Epithelial cell of prostate (primary cell): ENCODE results near the gene MYADML2.
A peak's percentile ranks its signal among the peaks of the same experiment; 100 is the strongest.

ENCODE experiments used
- DNase-seq: peaks from one replicate; pipeline ENCODE4 v3.0.0-alpha.2; 2011; ENCODE audit warnings: low read depth, low spot score
- H3K27ac ChIP-seq: fragments of 450-650 bp; 2 replicates; pipeline ENCODE4 v1.5.1; 2017; ENCODE audit warnings: mild to moderate bottlenecking

The MYADML2 gene

DNA sequence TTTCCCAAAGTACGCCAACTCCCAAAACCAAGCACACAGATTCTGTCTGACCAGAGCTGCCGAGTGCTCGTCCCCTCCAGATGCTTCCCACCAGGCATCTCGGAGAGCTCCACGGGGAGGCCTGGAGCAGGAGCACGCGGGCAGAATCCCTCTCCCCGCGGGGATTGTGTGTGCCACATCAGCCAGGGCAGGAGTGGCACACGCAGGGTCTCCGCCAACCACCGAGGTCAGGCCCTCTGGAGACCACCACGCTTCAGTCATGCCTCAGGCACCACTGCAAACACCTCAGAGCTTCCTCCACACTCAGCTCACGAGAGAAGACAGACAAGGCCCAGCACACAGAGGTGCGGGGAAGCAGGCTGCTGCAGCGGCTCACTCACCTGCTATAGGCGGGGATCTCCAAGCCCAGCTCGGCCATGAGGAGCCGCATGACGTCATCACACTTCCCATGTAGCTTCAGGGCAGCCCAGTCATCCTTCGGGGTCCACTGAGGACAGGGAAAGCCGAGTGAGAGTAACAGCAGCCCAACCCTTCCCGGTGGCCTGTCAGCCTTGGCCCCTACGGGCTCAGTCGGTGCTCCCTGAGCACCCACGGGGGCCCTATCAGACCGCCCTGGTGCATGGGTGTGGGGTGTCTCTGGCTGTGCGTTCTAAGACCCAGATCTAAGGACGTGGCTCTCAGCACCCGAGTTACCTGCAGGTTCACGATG, 33.5 kb downstream of the MYADML2 start:
- H3K27ac ChIP-seq = no peak overlapping the region
- DNase-seq = no peak

DNA sequence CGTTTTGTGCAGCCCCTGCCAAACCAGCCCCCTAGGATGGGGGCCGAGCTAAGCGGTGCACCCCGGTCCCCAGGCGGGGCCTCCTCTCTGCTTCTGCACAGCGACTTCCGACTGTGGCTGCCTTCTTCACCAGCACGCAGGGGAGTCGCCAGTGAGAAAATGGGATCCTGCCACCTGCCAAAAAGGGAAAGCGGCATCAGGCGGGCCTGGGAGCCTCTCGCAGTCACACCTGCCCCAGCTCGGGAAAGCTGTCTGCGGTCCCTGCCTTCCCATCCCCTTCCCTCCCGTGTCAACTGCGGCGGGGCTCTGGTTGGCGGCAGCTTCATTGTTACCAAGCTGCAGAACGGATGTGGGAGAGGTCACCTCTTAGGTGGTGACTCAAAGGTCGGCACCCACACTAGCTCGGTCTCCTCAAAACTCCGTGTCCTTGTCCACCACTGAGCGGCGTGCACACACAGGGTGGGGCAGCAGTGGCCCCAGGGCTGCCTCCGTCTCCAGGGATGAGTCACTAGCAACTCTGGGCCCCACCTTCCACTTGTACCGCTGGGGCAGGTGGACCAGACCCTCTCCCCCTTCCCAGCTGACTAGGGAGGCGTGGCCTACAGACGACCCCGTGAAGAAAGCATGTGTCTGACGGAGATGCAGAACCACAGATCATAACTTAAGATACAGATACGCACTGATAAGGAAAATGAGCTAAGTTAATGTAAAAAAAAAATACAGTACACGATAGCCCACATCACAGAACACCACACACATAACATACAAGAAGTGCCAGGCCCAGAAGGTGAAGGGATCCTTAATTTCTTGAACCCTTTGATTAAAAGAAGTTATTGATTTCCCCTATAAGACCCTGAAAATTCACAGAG, 34.4 kb downstream of the MYADML2 start:
- DNase-seq = no peak
- no peak overlapping the region for H3K27ac ChIP-seq

DNA sequence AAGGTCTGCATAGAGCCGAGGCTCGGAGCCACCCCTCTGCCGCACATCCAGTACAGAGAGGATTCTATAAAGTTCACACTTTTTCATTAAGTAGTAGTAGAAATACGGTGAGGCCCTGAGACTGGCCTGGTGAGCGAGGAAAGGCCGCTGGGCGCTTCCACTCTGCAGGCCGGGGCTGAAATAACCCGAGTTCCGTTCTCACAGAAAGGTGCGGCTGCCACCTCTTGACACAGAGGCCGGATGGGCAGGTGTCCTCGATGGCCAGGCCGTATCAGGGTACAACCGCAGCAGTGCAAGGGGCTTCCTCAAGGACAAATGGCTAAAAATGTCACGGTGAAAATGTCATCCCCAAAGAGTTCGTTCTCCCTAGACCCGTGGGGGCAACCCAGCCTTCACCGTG, 35.1 kb downstream of the MYADML2 start:
- no peak for DNase-seq
- H3K27ac ChIP-seq = no peak overlapping the region

DNA sequence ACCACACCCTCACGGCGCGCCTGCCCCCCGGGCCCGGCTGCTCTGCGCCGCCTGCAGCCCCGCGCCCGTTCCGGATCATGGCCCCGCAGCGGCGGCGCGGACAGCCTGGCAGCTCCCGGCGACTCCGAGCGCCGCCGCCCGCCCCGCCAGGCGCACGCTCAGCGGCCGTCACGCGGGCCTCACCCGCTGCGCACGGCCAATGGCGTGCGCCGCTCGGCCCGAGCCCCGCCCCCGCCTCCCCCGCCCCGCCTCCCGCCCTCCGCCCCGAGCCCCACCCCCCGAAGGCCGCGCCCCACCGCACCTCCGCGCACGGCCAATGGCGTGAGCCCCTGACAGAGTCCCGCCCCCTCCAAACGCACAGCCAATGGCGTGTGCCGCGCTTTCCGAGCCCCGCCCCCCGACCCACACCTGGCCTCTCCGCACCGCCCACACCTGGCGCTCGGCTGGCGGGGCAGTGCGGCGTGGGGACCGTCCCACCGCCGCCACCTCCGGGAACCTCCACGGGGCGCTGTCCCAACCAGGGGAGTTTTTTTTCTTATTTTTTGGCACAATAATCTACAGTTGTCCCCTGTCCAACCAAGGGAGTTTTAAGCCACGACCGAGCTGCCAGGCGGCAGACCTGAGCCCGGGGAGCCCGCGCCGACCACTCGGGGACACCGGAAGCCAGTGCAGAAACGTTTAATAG, 35.6 kb downstream of the MYADML2 start, which contains the start of gene PCYT2:
TSS of gene PCYT2 (minus strand) at position 123 of the 685 bp plus-strand sequence. CDS start at position 79, 44 bp downstream.
- peak; percentile 45 for DNase-seq
- H3K27ac ChIP-seq = peak within 1 kb of the TSS; percentile 32

DNA sequence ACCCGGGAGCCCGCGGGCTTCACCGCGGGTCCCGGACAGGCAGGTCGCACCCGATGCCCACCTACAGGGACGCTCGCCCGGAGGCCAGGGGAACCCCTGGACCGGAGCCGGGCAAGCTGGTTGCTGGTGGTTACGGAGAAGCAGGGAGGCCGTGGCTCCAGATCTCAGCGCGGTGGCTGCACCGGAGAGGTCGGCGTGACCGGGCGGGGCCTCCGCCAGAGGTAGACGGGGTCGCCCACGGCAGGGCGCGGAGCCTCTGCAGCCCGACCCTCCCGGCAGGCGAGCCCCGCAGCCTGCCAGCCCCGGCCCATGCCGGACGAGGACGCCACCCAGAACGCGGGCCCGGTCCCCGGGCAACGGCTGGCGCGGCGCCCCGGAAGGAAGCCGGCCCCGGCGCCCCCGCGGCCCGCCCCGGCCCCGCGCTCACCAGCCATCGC, 36.2 kb downstream of the MYADML2 start:
- H3K27ac ChIP-seq = peak overlapping the region; percentile 32
- DNase-seq = no peak

DNA sequence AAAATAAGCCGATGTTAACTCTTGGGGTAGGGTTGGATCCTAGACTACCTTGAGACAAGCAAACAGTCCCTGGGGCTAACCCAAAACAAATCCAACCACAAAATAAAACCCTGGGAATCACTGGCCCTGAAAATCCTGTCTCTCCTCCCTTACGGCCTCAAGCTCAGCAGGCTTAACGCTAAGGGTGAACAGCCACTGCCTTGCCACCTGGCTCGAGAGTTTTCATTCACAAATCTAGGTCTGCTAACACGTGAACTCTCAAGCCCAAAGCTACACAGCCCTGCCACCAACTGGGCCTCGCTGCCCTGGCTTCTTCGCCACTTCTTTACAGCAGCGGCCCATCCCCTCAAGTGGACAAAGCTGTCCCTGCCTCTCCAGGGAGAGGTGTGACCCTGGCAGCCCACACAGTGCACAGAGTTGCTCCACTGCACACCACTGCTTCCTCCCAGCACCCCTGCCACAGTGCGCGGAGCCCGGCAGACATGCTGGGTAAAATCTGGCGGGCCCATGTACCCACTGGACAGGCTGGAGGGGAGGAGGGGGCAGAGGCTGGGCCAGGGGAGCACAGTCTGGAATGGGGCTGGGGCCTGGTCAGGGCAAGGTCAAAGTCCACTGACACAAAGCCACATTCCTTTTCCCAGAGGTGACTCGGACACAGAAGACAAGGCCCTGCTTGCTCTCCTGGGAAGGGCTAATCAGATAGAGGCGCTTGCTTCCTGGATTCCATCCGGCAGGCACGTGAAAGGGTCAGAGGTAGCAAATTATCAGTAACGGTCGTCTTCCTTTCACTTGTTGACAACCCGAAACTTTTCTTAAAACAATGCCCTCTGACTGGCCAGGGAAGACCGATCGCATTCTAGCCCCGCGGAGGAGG, 36.8 kb downstream of the MYADML2 start:
- no peak for DNase-seq
- peak overlapping the region; percentile 32 for H3K27ac ChIP-seq

DNA sequence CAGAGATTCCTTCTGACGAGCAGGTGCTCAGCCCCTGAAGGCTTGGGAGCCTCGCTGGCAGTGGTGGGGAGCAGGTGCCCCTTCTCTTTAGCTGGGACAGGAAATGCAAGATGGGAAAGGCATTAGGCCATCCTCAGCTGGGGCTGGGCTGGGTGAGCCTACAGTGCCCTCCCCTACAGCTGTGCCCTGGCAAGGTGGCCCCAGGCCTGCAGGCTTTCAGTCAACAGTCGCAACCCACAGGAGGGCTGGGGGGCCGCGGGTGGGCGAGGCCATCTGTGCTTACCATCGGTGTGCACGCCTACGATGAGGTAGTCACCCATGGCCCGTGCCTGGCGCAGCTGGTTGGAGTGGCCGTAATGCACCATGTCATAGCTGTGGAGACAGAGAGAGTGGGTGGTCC, 37.8 kb downstream of the MYADML2 start:
- DNase-seq = no peak

DNA sequence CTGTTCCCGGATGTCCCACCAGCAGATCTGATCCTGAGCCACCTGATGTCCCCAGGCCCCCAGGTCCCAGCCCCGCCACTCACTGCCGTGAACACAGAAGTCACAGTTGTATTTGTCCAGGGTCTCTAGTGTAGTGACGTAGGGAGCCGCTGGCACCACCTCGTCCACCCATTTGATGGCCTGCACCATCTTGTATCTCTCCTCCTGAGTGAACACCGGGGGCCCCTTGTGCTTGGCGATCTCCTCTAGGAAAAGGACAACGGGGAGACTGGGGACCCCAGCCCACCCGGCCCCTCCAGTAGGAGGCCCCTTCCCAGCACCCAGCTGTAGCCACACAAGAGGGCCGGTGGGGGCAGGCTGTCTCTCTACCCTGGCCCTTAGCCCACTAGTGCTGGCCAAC, 38.2 kb downstream of the MYADML2 start:
- H3K27ac ChIP-seq = no peak overlapping the region
- no peak for DNase-seq

More for the DNA sequence above, 37.8 kb downstream of the MYADML2 start:
- no peak overlapping the region for H3K27ac ChIP-seq

DNA sequence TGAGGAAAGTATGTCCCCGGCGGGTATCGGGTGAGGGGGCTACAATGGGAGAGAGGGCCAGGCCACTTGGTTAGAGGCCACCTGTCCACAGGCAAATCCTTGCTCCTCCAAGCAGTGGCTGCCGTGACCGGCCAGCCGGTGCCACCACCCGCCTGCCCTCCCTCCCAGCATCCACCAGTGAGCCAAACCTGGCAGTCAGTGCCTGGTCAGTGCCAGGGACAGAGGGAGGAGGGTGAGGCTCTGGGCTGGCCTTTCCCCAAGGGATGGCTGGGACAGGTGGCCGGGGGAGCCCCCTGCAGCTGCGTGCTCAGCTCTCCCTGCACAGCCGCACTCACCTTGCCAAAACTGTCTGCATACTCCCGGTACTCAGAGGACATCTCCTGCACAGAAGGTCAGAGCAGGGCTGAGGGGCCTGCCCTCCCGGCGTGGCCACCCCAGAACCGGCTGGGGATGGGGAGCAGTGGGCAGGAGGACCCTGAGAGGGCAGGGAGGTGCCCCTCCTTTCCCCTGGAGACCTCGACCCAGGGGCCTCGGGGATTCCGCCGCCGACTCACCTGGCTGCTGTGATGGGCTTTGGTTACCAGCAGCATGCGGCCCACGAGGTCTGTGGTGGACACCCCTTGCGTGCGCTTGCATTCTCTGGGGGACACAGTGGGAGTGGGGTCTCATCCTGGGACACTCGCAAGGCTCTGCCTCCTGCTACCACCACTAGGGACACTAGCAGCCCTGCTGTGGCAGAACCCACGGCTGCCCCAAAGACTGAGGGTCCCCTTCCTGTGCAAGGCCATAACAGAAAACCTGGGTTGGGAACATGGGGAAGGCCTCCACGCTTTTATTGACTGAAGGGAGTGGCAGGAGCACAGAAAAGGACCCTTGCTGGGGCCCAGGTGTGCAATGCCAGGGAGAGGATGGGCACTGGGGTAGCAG, 39.6 kb downstream of the MYADML2 start:
- no peak for DNase-seq
- H3K27ac ChIP-seq = no peak overlapping the region

DNA sequence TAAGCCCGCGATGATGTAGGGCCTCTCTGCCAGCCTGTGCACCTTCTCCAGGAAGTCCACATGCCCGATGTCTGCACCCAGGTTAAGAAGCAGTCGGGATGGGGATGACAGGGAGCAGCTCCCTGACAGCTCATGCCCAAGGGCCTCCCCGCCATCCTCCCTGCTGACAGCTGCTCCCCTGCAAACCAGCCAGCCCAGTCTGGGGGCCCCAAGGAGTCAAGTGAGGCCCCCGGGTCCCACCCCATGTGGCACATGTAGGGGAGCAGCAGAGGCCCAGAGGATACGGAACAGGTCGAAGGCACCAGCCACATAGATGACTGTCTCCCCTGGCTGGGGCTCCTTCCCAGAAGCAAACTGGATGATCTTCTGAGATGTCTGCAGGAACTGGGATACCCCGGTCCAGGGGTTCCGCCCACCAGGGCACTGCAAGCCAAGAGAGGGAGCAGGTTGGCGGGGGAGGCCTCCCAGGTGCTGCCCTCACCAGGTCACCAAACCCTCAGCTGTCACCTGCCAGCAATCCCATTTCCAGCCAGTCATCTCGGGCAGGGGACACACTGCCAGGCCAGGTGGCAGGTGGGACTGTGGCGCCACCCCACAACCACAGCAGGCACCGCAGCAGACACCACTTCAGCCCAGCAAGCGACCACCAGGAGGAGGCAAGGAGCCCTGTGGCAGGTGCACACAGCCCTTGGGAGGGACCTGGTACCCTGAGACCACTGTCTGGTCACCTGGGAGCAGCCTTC, 40.4 kb downstream of the MYADML2 start:
- DNase-seq = no peak

DNA sequence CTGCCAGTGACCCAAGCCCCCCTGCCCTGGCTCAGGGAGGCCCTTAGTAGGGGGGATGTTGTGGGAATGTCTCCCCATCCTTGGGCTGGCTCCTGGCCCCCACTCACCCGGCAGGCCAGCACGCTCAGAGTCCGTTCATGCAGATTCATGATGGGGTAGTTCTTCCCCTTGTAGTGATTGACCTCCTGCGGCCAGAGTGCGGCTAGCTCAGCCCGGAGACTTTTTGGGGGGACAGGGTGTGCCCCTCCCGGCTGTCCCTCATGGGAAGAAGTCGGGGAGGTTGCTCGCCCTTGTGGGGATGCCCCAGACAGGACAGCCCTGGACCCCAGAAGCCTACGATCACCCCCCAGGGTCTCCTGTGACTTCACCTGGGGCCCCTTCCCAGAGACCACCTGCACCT, 41.0 kb downstream of the MYADML2 start:
- H3K27ac ChIP-seq = no peak overlapping the region
- DNase-seq = no peak

More for the DNA sequence above, 40.4 kb downstream of the MYADML2 start:
- no peak overlapping the region for H3K27ac ChIP-seq

DNA sequence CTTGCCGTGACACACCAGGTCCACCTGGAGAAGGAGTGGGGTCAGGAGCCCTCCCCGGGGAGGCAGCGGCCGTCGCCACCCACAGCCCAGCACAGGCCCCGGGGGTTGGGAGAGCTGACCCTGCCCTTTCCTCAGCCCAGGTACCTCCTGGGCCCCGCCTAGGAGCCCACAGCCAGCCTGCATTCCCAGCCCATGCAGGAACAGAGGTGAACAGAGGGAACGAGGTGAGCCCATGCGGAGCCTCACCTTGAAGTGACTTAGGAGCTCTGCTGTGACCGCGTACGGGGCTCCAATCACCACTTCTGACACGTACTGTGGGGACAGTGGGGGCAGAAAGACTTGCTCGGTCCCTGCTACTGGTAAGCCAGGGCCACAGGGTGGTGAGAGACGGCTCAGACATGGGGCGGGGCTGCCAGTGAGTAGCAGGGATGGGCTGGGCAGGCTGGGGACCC, 41.6 kb downstream of the MYADML2 start:
- DNase-seq = no peak
- no peak overlapping the region for H3K27ac ChIP-seq

DNA sequence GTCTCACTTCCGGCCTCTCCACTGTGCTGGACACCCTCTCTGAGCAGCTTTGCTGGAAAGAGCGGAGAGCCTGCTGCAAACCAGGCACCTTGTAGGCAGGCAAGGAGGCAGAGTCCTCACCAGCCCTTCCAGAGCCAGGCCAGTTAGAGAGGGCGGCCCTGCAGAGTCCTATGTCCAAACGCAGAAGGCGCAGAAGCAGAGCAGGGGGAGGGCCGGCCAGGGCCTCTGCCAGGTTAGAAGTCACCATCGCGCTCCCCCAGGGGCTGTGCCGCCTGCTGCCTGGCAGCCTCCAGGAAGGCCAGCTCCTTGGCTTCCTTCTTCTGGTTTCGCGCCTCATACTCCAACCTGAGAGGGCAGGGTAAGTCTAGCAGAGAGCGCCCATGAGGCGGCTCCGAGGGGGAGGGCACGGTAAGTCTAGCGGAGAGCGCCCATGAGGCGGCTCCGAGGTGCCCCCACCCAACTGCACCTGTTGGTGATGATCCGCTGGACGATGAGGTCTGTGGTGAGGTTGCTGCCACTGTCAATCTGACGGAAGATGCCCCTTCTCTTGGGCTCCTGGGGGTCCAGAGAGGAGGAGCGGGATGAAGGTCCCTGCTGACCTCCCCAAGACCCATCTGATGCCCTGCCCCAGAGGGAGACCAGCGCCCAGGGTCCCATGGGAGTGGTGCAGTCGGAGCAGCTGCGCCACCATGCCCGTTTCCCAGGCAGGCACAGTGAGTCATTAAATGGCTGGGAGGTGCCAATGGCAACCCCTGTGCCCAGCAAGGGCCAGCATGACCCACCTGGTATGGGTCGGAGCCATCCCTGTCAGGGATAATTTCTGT, 42.2 kb downstream of the MYADML2 start:
- no peak overlapping the region for H3K27ac ChIP-seq
- no peak for DNase-seq

DNA sequence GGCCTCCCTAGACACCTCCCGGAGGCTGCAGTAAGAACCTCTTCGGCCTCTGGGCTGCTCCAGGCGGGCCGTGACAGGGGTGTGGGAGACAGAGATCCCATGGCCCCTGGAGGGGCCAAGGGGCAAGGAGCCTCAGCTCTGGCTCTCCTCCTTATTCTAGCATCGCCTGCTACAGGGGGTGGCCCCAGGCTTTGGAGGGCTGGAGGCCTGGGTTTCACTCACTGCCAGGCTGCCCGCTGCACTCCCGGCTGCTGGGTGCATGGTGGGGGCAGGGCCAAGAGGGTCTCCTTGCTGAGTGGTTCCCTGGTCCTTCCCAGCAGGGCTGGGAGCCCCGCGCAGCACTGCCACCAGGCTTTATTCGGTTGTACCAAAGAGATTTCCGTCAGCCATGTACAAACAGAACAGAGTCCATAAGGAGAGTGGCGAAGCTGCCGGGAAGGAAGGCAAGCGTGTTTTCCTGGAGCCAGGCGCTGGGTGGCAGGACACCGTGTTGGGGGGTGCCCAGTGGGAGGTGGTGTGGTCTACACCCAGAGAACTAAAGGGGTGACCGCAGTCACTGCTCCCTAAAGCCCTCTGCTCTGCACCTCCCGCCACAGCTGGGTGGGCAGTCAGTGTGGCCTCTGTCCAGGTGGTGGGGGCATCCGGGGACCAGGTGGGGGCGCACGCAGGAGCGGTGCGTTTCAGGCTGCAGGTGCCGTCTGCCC, 43.0 kb downstream of the MYADML2 start:
- DNase-seq = no peak
- H3K27ac ChIP-seq = no peak overlapping the region

DNA sequence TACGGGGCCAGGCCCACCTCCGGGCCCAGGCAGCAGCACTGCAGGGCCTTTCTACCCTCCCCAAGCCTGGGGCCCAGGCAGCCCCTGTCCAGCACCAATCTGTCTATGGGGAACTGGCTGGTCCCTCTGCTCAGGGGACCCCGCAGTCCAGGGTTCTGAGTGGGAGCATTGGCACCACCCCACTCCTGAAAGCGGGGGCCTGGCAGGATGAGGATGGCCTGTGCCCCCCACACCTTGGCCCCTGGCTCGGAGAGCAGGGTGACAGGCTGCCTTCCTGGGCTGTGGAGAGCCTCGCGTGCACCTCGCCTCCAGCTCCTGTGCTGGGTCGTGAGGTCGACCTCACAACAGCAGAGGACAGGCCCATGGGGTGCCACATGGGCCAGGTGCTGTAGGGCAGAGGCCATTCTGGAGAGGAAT, 43.6 kb downstream of the MYADML2 start:
- DNase-seq = no peak
- H3K27ac ChIP-seq = no peak overlapping the region

DNA sequence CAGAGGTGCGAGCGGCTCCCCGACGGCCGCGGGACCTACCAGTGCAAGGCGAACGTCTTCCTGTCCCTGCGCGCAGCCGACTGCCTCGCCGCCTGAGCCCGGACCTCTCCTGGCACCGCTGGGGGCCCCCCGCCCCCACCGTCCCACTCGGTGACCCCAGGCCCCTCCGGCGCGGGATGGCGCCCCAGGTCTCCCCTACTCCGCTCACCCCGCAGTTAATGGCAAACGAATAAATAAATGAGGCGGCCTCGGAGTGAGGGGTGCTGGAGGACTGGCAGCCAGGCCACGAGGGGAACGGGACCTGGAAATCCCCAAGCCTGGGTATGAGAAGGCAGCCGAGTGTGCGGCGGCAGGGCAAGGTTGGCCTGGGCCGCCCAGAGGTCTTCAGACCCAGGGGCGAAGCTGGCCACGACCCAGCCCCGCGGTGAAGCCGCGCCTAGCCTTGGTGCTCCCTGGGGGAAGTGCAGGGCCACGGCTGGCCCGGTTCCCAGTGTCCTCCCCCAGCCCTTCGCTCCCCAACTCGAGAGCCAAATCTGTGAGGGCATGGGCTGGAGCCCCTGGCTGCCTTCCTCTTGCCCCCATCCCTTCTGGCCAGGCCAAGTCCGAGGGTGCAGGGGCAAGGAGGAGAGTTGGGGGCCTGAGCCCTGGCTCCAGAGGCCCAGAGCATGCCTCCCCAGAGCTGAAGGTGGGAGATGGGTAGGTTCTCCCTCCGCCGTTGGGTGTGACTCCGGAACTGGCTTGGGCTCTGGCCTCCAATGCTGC, 44.2 kb downstream of the MYADML2 start:
- no peak overlapping the region for H3K27ac ChIP-seq
- no peak for DNase-seq
